MM.1S (cell line): Measurements from ENCODE around the gene CCDC91.

Source experiments
- CTCF ChIP-seq: fragments of 300-600 bp; sonication (generic); IDR thresholded peaks from 2 replicates; pipeline ENCODE4 v1.5.1; 2016; ENCODE audit warnings: antibody characterized with exemption, low read length, mixed read lengths
- EZH2phosphoT487 ChIP-seq: fragments of 300-600 bp; sonication (generic); IDR thresholded peaks from 2 replicates; pipeline ENCODE4 v1.6.1; 2018; ENCODE audit warnings: antibody characterized with exemption, low read length

GRCh38 chr12:28290262-28290661 lies 100.0 kb downstream of the CCDC91 start:
- no peak for TF ChIP-seq EZH2phosphoT487
- no peak for TF ChIP-seq CTCF
